GM12878 (cell line): ENCODE data around the gene AHCYL2. TPM values are rescaled to one million over a fixed set of nuclear protein-coding genes. Genes with fewer than 3 reads are reported as not detected.

ENCODE experiments used
- HDGF ChIP-seq: fragments of 450-650 bp; IDR thresholded peaks from 2 replicates; pipeline ENCODE4 v1.6.1; 2016; ENCODE audit warnings: antibody characterized with exemption
- IKZF1 ChIP-seq: fragments of 450-650 bp; conservative IDR thresholded peaks from 2 replicates; pipeline ENCODE4 v1.6.1; 2017; ENCODE audit warnings: antibody characterized with exemption, mild to moderate bottlenecking
- IKZF2 ChIP-seq, 2 experiments: fragments of 450-650 bp; IDR thresholded peaks; 2 replicates each; pipeline ENCODE4 v1.6.1; 2017; ENCODE audit warnings: mild to moderate bottlenecking in 2 of 2, moderate library complexity in 2 of 2
- RCOR1 ChIP-seq: conservative IDR thresholded peaks from 2 replicates; pipeline ENCODE4 v1.6.1; 2012; ENCODE audit warnings: low read depth, low read length, improper control_type of control experiment
- polyA plus RNA-seq, 11 experiments: library from polyadenylated mRNA; depleted of rRNA in 4 of 11; unstranded in 6 of 11; stranded (reverse) in 5 of 11; fragments of >200 nt; fragmentation: Nextera tagmentation in 4 of 11; fragmentation: Illumina TruSeq in 1 of 11; extraction: Ambion mirVana in 4 of 11; extraction: Trizol in 1 of 11; gene quantifications; 1 replicate in 1 of 11; 2 replicates in 10 of 11; pipeline versions ENCODE4 v1.2.1 to v1.2.3, GENCODE V29; 2011 to 2016; ENCODE audit warnings: inconsistent platforms in 2 of 11, missing spikeins in 2 of 11, low read depth in 1 of 11
- total RNA-seq, 4 experiments: library from RNA; depleted of rRNA in 3 of 4; stranded (reverse); fragments of >200 nt in 3 of 4; fragmentation: Illumina TruSeq in 1 of 4; extraction: Trizol in 1 of 4; gene quantifications; 2 replicates each; pipeline versions ENCODE4 v1.2.1 to v1.2.3, GENCODE V29; 2013 to 2021
- TF ChIP-seq, protein P1 (sequence below): fragments of 450-650 bp; IDR thresholded peaks from 2 replicates; pipeline ENCODE4 v1.6.1; 2016; ENCODE audit warnings: mild to moderate bottlenecking, moderate library complexity, borderline replicate concordance
- TF ChIP-seq, protein P2 (sequence below): fragments of 450-650 bp; formaldehyde crosslinking; IDR thresholded peaks from 2 replicates; pipeline ENCODE4 v1.4.0; 2020; ENCODE audit warnings: mild to moderate bottlenecking, moderate library complexity

The AHCYL2 gene
- total and polyA plus RNA-seq, 10 of the 15 experiments (the other 5 are each of a cell fraction or from before 2014, with no cell fraction given) = 1.7 to 29.1 (median 5.4) TPM

DNA sequence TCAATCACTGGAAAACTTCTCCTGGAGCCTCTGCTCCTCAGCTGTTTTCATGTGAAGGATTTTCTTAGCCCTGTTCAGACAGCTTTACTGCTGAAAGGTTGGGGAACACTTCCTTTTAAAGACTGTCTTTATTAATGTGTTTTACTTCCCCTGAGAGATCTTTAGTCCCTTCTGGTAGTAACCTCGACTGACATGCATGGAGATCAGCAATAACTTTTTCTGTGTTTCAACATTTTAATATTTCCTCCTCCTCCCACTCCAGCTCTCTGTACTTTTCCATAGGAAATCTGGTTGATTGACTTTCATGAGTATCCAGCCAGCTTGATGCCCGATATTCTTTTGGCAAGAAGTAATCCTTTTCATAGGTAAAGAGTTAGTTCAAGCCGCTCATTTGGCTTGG lies 146.7 kb downstream of the AHCYL2 start (continued):
- TF ChIP-seq, protein P1, sequence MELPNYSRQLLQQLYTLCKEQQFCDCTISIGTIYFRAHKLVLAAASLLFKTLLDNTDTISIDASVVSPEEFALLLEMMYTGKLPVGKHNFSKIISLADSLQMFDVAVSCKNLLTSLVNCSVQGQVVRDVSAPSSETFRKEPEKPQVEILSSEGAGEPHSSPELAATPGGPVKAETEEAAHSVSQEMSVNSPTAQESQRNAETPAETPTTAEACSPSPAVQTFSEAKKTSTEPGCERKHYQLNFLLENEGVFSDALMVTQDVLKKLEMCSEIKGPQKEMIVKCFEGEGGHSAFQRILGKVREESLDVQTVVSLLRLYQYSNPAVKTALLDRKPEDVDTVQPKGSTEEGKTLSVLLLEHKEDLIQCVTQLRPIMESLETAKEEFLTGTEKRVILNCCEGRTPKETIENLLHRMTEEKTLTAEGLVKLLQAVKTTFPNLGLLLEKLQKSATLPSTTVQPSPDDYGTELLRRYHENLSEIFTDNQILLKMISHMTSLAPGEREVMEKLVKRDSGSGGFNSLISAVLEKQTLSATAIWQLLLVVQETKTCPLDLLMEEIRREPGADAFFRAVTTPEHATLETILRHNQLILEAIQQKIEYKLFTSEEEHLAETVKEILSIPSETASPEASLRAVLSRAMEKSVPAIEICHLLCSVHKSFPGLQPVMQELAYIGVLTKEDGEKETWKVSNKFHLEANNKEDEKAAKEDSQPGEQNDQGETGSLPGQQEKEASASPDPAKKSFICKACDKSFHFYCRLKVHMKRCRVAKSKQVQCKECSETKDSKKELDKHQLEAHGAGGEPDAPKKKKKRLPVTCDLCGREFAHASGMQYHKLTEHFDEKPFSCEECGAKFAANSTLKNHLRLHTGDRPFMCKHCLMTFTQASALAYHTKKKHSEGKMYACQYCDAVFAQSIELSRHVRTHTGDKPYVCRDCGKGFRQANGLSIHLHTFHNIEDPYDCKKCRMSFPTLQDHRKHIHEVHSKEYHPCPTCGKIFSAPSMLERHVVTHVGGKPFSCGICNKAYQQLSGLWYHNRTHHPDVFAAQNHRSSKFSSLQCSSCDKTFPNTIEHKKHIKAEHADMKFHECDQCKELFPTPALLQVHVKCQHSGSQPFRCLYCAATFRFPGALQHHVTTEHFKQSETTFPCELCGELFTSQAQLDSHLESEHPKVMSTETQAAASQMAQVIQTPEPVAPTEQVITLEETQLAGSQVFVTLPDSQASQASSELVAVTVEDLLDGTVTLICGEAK = no peak
- TF ChIP-seq IKZF1 (peak; percentile 42), HDGF (no peak), IKZF2 (IDR thresholded peaks at IDR 0.05) (0 out of 4 replicates have a peak, but pooled peaks of 1 of the 2 experiments have one; percentile 26), RCOR1 (no peak)
- TF ChIP-seq, protein P2, sequence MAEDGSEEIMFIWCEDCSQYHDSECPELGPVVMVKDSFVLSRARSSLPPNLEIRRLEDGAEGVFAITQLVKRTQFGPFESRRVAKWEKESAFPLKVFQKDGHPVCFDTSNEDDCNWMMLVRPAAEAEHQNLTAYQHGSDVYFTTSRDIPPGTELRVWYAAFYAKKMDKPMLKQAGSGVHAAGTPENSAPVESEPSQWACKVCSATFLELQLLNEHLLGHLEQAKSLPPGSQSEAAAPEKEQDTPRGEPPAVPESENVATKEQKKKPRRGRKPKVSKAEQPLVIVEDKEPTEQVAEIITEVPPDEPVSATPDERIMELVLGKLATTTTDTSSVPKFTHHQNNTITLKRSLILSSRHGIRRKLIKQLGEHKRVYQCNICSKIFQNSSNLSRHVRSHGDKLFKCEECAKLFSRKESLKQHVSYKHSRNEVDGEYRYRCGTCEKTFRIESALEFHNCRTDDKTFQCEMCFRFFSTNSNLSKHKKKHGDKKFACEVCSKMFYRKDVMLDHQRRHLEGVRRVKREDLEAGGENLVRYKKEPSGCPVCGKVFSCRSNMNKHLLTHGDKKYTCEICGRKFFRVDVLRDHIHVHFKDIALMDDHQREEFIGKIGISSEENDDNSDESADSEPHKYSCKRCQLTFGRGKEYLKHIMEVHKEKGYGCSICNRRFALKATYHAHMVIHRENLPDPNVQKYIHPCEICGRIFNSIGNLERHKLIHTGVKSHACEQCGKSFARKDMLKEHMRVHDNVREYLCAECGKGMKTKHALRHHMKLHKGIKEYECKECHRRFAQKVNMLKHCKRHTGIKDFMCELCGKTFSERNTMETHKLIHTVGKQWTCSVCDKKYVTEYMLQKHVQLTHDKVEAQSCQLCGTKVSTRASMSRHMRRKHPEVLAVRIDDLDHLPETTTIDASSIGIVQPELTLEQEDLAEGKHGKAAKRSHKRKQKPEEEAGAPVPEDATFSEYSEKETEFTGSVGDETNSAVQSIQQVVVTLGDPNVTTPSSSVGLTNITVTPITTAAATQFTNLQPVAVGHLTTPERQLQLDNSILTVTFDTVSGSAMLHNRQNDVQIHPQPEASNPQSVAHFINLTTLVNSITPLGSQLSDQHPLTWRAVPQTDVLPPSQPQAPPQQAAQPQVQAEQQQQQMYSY (CRISPR knock-in tag) = no peak
